Measurements from ENCODE around the gene TMEM86B. TPM values are rescaled to one million over a fixed set of nuclear protein-coding genes. Genes with fewer than 3 reads are reported as not detected.

The TMEM86B gene
- total and polyA plus RNA-seq, 2 experiments from 2014 or later, result 0.46 to 2.4 TPM

DNA sequence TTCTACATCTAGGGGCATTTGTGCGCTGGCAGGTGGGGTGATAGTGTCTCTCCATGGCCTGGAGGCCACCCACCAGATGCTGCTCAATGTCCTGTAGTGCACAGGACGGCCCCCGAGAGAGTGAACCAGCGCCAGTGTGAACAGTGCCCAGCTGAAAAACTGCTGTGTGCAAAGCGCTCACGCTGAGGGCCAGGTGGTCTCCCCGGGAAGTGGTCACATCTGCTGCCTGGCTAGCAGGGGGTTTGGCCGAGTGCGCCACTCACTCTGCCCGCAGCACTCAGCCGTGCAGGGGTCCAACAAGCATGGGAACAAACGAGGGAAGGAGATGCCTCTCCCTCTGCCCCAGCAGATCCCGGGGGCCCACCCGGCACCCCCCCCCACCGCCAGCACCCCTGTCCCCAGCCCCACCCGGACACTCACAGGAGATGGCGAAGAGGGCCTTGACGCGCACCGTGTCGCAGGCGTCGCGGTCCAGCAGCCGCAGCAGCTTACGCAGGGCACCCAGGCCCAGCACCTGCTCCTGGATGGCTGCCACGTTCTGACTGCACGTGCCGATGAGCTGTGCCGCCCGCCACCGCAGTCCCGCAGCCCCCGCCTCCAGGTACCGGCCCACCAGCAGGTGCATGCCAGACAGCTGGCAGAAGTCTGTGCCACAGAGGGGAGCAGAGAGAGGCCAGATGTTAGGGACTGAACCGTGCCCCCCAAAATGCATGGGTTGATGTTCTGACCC lies 45.6 kb upstream of the TMEM86B start:
- no peak for DNase-seq
- 93 to 96% methylated on average over 15 to 32 of the region's 36 CpGs for WGBS, 2 experiments (ENCODE audit: low coverage in 1 of 2, low lambda C conversion rate in 2 of 2, missing lambda C conversion rate in 2 of 2)
- Histone ChIP-seq H3K9me3 (ENCODE audit: low read depth) (no peaks in the 10 kb centered on the region), H3K9me2 (ENCODE audit: insufficient read depth) (no peaks in the 10 kb centered on the region), H3K27ac (no peak overlapping the region), H3K36me3 (ENCODE audit: low read depth) (no peaks in the 10 kb centered on the region), H3K27me3 (replicated peaks; ENCODE audit: insufficient read depth) (no peaks in the 10 kb centered on the region), H4K20me1 (ENCODE audit: insufficient read depth) (no peaks in the 10 kb centered on the region), H3K4me2 (ENCODE audit: unreplicated experiment) (no peak overlapping the region), H3K9ac (no peak overlapping the region), H3F3A (ENCODE audit: insufficient read depth) (no peaks in the 10 kb centered on the region), H3K4me1 (ENCODE audit: insufficient read depth) (peaks cover 5% of the 10 kb centered on the region; the same call in 1 of the 2 replicates), H3K79me2 (ENCODE audit: insufficient read depth) (peaks cover 6% of the 10 kb centered on the region; the same call in 1 of the 2 replicates), H2AFZ (no peak overlapping the region), H3K4me3 (no peak overlapping the region)
- TF ChIP-seq EZH2phosphoT487 (IDR thresholded peaks at IDR 0.05; ENCODE audit: insufficient read depth, low read depth) (no peak), EZH2 (IDR thresholded peaks at IDR 0.05; ENCODE audit: insufficient read depth, poor library complexity, severe bottlenecking) (no peak)
- in situ Hi-C loops (cut with MboI), result no loop called here

- peak; percentile 11 for DNase-seq
- H3K4me3 ChIP-seq, result no peak overlapping the region
- 96 to 97% methylated on average over 18 of the region's 18 CpGs for WGBS, 2 experiments (ENCODE audit: low coverage in 1 of 2, low lambda C conversion rate in 2 of 2, missing lambda C conversion rate in 2 of 2)
- in situ Hi-C loops (cut with MboI), result no loop called here
- H3K36me3 ChIP-seq (ENCODE audit: low read depth), result no peaks in the 10 kb centered on the region
- H2AFZ ChIP-seq, result no peak overlapping the region
- H3F3A ChIP-seq (ENCODE audit: insufficient read depth), result no peaks in the 10 kb centered on the region
- H3K9ac ChIP-seq, result no peak overlapping the region
- H3K4me2 ChIP-seq (ENCODE audit: unreplicated experiment), result no peak overlapping the region
- H4K20me1 ChIP-seq (ENCODE audit: insufficient read depth), result no peaks in the 10 kb centered on the region
- H3K4me1 ChIP-seq (ENCODE audit: insufficient read depth), result no peaks in the 10 kb centered on the region
- no peak for TF ChIP-seq EZH2phosphoT487 (IDR thresholded peaks at IDR 0.05; ENCODE audit: insufficient read depth, low read depth)
- H3K9me2 ChIP-seq (ENCODE audit: insufficient read depth), result no peaks in the 10 kb centered on the region
- no peaks in the 10 kb centered on the region for H3K79me2 ChIP-seq (ENCODE audit: insufficient read depth)
- no peaks in the 10 kb centered on the region for H3K27me3 ChIP-seq (replicated peaks; ENCODE audit: insufficient read depth)
- no peaks in the 10 kb centered on the region for H3K9me3 ChIP-seq (ENCODE audit: low read depth)
- H3K27ac ChIP-seq, result no peak overlapping the region
Observed at GRCh38 chr19:55272142-55272541, 43.6 kb upstream of the TMEM86B start.

DNA sequence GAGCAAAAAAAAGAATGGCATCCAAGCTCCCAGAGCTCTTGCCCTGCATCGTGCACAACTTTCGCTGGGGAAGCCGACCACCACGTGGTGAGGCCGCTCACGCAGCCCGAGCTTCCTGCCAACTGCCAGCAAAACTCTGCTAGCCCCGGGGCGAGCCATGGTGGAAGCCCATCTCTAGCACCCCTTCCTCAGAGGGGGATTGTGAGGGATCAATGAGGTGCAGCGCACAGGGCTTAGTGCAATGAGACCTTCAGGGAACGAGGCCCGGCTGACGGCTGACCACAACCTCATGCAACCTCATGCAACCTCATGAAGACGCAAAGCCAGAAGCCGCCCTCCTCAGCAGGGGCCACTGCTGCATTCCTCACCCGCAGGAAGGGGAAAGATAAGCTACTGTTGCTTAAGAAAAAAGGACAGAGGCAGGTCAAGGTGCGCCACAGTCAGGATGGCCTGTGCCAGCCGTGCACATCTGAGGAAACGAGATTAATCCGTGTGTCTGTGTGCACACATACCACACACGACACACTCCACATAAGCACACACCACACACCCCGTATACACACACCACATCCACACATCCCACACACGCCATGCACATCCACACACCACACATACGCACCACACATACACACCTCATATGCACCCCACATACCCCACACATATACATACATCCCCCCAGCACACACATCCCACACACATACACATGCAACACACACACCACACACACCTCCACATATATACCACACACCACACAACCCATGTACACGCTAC lies 41.8 kb upstream of the TMEM86B start:
- no peaks in the 10 kb centered on the region for H3F3A ChIP-seq (ENCODE audit: insufficient read depth)

DNA sequence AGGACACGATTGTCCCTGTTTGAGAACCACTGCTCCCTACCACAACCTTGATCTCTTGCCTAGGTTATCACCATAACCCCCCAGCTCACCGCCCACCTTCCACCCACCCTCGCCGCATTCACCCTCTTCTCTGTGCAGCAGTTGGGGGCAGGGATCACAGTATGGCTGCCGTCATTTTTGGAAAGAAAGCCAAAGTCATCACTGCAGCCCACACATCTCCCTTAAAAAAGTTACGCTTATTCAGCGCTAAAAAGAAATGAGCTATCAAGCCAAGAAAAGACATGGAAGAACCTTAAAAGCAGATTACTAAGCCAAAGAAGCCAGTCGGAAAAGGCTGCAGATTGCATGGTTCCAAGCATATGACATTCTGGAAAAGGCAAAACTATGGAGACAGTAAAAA lies 40.7 kb upstream of the TMEM86B start:
- H2AFZ ChIP-seq, result no peak overlapping the region
- in situ Hi-C loops (cut with MboI), result no loop called here
- no peaks in the 10 kb centered on the region for H3F3A ChIP-seq (ENCODE audit: insufficient read depth)
- H3K27me3 ChIP-seq (replicated peaks; ENCODE audit: insufficient read depth), result no peaks in the 10 kb centered on the region
- no peaks in the 10 kb centered on the region for H3K9me2 ChIP-seq (ENCODE audit: insufficient read depth)
- peaks cover 4% of the 10 kb centered on the region; the same call in 1 of the 2 replicates for H3K79me2 ChIP-seq (ENCODE audit: insufficient read depth)
- TF ChIP-seq EZH2phosphoT487 (IDR thresholded peaks at IDR 0.05; ENCODE audit: insufficient read depth, low read depth) (no peak), EZH2 (IDR thresholded peaks at IDR 0.05; ENCODE audit: insufficient read depth, poor library complexity, severe bottlenecking) (no peak)
- no peak overlapping the region for H3K27ac ChIP-seq
- H3K9me3 ChIP-seq (ENCODE audit: low read depth), result no peaks in the 10 kb centered on the region
- DNase-seq, result no peak
- no peaks in the 10 kb centered on the region for H3K36me3 ChIP-seq (ENCODE audit: low read depth)
- H3K9ac ChIP-seq, result no peak overlapping the region
- H3K4me3 ChIP-seq, result no peak overlapping the region
- WGBS, 2 experiments (ENCODE audit: low coverage in 1 of 2, low lambda C conversion rate in 2 of 2, missing lambda C conversion rate in 2 of 2), result 97 to 98% methylated on average over 8 of the region's 8 CpGs
- no peaks in the 10 kb centered on the region for H4K20me1 ChIP-seq (ENCODE audit: insufficient read depth)
- H3K4me2 ChIP-seq (ENCODE audit: unreplicated experiment), result no peak overlapping the region
- no peaks in the 10 kb centered on the region for H3K4me1 ChIP-seq (ENCODE audit: insufficient read depth)

More for the DNA sequence above, 41.8 kb upstream of the TMEM86B start:
- Histone ChIP-seq H3K27me3 (replicated peaks; ENCODE audit: insufficient read depth) (no peaks in the 10 kb centered on the region), H3K36me3 (ENCODE audit: low read depth) (no peaks in the 10 kb centered on the region), H3K9ac (no peak overlapping the region), H3K4me2 (ENCODE audit: unreplicated experiment) (no peak overlapping the region), H3K4me3 (no peak overlapping the region), H2AFZ (no peak overlapping the region), H4K20me1 (ENCODE audit: insufficient read depth) (no peaks in the 10 kb centered on the region), H3K79me2 (ENCODE audit: insufficient read depth) (peaks cover 4% of the 10 kb centered on the region; the same call in 1 of the 2 replicates), H3K9me3 (ENCODE audit: low read depth) (no peaks in the 10 kb centered on the region), H3K9me2 (ENCODE audit: insufficient read depth) (no peaks in the 10 kb centered on the region), H3K27ac (no peak overlapping the region), H3K4me1 (ENCODE audit: insufficient read depth) (no peaks in the 10 kb centered on the region)
- in situ Hi-C loops (cut with MboI), result no loop called here
- TF ChIP-seq EZH2 (IDR thresholded peaks at IDR 0.05; ENCODE audit: insufficient read depth, poor library complexity, severe bottlenecking) (no peak), EZH2phosphoT487 (IDR thresholded peaks at IDR 0.05; ENCODE audit: insufficient read depth, low read depth) (no peak)
- 94% methylated on average over 24 to 25 of the region's 25 CpGs for WGBS, 2 experiments (ENCODE audit: low coverage in 1 of 2, low lambda C conversion rate in 2 of 2, missing lambda C conversion rate in 2 of 2)
- no peak for DNase-seq
